ENCODE results near the gene LPP. TPM values are rescaled to one million over a fixed set of nuclear protein-coding genes. Genes with fewer than 3 reads are reported as not detected.

LPP gene
- total RNA-seq, 1 donor from 2014 or later: 14.2 TPM

GRCh38 chr3:188875413-188875812 lies 721.5 kb downstream of the LPP start:
- H3K36me3 ChIP-seq (ENCODE audit: control insufficient read depth, insufficient read depth, low read length): peaks cover 2% of the 10 kb centered on the region

GRCh38 chr3:188876370-188876769 lies 722.4 kb downstream of the LPP start:
- Histone ChIP-seq H3K4me3 (ENCODE audit: low read depth, low read length) (no peak overlapping the region), H3K36me3 (ENCODE audit: control insufficient read depth, insufficient read depth, low read length) (peaks cover 2% of the 10 kb centered on the region), H3K27me3 (ENCODE audit: control insufficient read depth, insufficient read depth, low read length) (no peaks in the 10 kb centered on the region)
- TF ChIP-seq CTCF (IDR thresholded peaks at IDR 0.05; ENCODE audit: insufficient read depth, low read length, severe bottlenecking): no peak
- DNase-seq (ENCODE audit: low read depth): no peak
- no peak for FAIRE-seq

More at GRCh38 chr3:188875413-188875812, 721.5 kb downstream of the LPP start:
- H3K4me3 ChIP-seq (ENCODE audit: low read depth, low read length): no peak overlapping the region
- no peak for TF ChIP-seq CTCF (IDR thresholded peaks at IDR 0.05; ENCODE audit: insufficient read depth, low read length, severe bottlenecking)
- FAIRE-seq (no peak), DNase-seq (ENCODE audit: low read depth) (no peak)
- H3K27me3 ChIP-seq (ENCODE audit: control insufficient read depth, insufficient read depth, low read length): no peaks in the 10 kb centered on the region

GRCh38 chr3:188877381-188877780 lies 723.4 kb downstream of the LPP start:
- no peak for FAIRE-seq
- H3K27me3 ChIP-seq (ENCODE audit: control insufficient read depth, insufficient read depth, low read length): no peaks in the 10 kb centered on the region
- TF ChIP-seq CTCF (IDR thresholded peaks at IDR 0.05; ENCODE audit: insufficient read depth, low read length, severe bottlenecking): no peak

GRCh38 chr3:188878076-188878475 lies 724.1 kb downstream of the LPP start:
- DNase-seq (ENCODE audit: low read depth): no peak
- H3K4me3 ChIP-seq (ENCODE audit: low read depth, low read length): no peak overlapping the region
- no peak for FAIRE-seq
- H3K27me3 ChIP-seq (ENCODE audit: control insufficient read depth, insufficient read depth, low read length): no peaks in the 10 kb centered on the region
- TF ChIP-seq CTCF (IDR thresholded peaks at IDR 0.05; ENCODE audit: insufficient read depth, low read length, severe bottlenecking): no peak
- peaks cover 2% of the 10 kb centered on the region for H3K36me3 ChIP-seq (ENCODE audit: control insufficient read depth, insufficient read depth, low read length)

More at GRCh38 chr3:188877381-188877780, 723.4 kb downstream of the LPP start:
- Histone ChIP-seq H3K4me3 (ENCODE audit: low read depth, low read length) (no peak overlapping the region), H3K36me3 (ENCODE audit: control insufficient read depth, insufficient read depth, low read length) (peaks cover 2% of the 10 kb centered on the region)
- no peak for DNase-seq (ENCODE audit: low read depth)

GRCh38 chr3:188881954-188882641 lies 728.1 kb downstream of the LPP start:
- no peak for FAIRE-seq
- Histone ChIP-seq H3K27me3 (ENCODE audit: control insufficient read depth, insufficient read depth, low read length) (no peaks in the 10 kb centered on the region), H3K4me3 (ENCODE audit: low read depth, low read length) (no peak overlapping the region), H3K36me3 (ENCODE audit: control insufficient read depth, insufficient read depth, low read length) (no peaks in the 10 kb centered on the region)
- TF ChIP-seq CTCF (IDR thresholded peaks at IDR 0.05; ENCODE audit: insufficient read depth, low read length, severe bottlenecking): no peak
- DNase-seq (ENCODE audit: low read depth): peak; percentile 90
